H9 (cell line): ENCODE measurements around the gene MT1X. TPM values are rescaled to one million over a fixed set of nuclear protein-coding genes. Genes with fewer than 3 reads are reported as not detected.

ENCODE experiments used
- DNase-seq: peaks from one replicate; pipeline ENCODE4 v3.0.0-alpha.2; 2017
- H2AFZ ChIP-seq: one replicate; pipeline ENCODE4 v1.6.1; 2013; ENCODE audit warnings: mild to moderate bottlenecking, low read length, control low read depth, moderate library complexity
- H2AK5ac ChIP-seq: 2 replicates; pipeline ENCODE4 v1.6.1; 2013; ENCODE audit warnings: low read length, control low read depth, mixed read lengths; ENCODE audit not compliant: insufficient read length
- H2BK120ac ChIP-seq: one replicate; pipeline ENCODE4 v1.6.1; 2013; ENCODE audit warnings: low read depth, mild to moderate bottlenecking, low read length, control low read depth, inconsistent platforms; ENCODE audit not compliant: poor library complexity, severe bottlenecking
- H2BK12ac ChIP-seq: 2 replicates; pipeline ENCODE4 v1.6.1; 2013; ENCODE audit warnings: low read length, control low read depth, mixed read lengths, low read depth; ENCODE audit not compliant: insufficient read length
- H2BK15ac ChIP-seq: 2 replicates; pipeline ENCODE4 v1.6.1; 2013; ENCODE audit warnings: low read depth, low read length, control low read depth
- H2BK20ac ChIP-seq: one replicate; pipeline ENCODE4 v1.6.1; 2013; ENCODE audit warnings: low read depth, mild to moderate bottlenecking, low read length, control low read depth, inconsistent platforms; ENCODE audit not compliant: poor library complexity, severe bottlenecking
- H2BK5ac ChIP-seq: 2 replicates; pipeline ENCODE4 v1.6.1; 2013; ENCODE audit warnings: low read length, control low read depth, mixed read lengths; ENCODE audit not compliant: insufficient read length
- H3K14ac ChIP-seq: 2 replicates; pipeline ENCODE4 v1.6.1; 2013; ENCODE audit warnings: low read length, control low read depth; ENCODE audit not compliant: insufficient read depth
- H3K18ac ChIP-seq: 2 replicates; pipeline ENCODE4 v1.6.1; 2013; ENCODE audit warnings: low read depth, mild to moderate bottlenecking, mixed read lengths, low read length, control low read depth; ENCODE audit not compliant: insufficient read length
- H3K23ac ChIP-seq: 2 replicates; pipeline ENCODE4 v1.6.1; 2013; ENCODE audit warnings: low read length, control low read depth, mixed read lengths, low read depth; ENCODE audit not compliant: insufficient read length
- H3K23me2 ChIP-seq: 2 replicates; pipeline ENCODE4 v1.6.1; 2013; ENCODE audit warnings: low read depth, mild to moderate bottlenecking, mixed read lengths, low read length, control low read depth; ENCODE audit not compliant: insufficient read length, poor library complexity, severe bottlenecking
- H3K27ac ChIP-seq: 2 replicates; pipeline ENCODE4 v1.5.1; 2013; ENCODE audit warnings: low read length, control low read depth, mixed read lengths, low read depth; ENCODE audit not compliant: insufficient read length
- H3K27me3 ChIP-seq: 2 replicates; pipeline ENCODE4 v1.6.1; 2013; ENCODE audit warnings: low read length, control low read depth, inconsistent platforms; ENCODE audit not compliant: insufficient read depth
- H3K4ac ChIP-seq: 2 replicates; pipeline ENCODE4 v1.6.1; 2013; ENCODE audit warnings: low read depth, mild to moderate bottlenecking, control low read depth, inconsistent platforms, low read length, moderate library complexity
- H3K4me1 ChIP-seq: 2 replicates; pipeline ENCODE4 v1.6.1; 2013; ENCODE audit warnings: low read length, control low read depth, inconsistent platforms; ENCODE audit not compliant: insufficient read depth
- H3K4me2 ChIP-seq: 2 replicates; pipeline ENCODE4 v1.6.1; 2013; ENCODE audit warnings: low read length, control low read depth, mixed read lengths; ENCODE audit not compliant: insufficient read length, insufficient read depth
- H3K56ac ChIP-seq: 2 replicates; pipeline ENCODE4 v1.6.1; 2013; ENCODE audit warnings: low read depth, mild to moderate bottlenecking, mixed read lengths, low read length, control low read depth; ENCODE audit not compliant: insufficient read length
- H3K79me1 ChIP-seq: 2 replicates; pipeline ENCODE4 v1.6.1; 2013; ENCODE audit warnings: low read depth, mild to moderate bottlenecking, moderate library complexity, low read length, control low read depth, inconsistent platforms; ENCODE audit not compliant: insufficient read depth, poor library complexity, severe bottlenecking
- H3K79me2 ChIP-seq: 2 replicates; pipeline ENCODE4 v1.6.1; 2013; ENCODE audit warnings: low read length, control low read depth, inconsistent platforms; ENCODE audit not compliant: insufficient read depth
- H3K9ac ChIP-seq: 2 replicates; pipeline ENCODE4 v1.6.1; 2013; ENCODE audit warnings: low read length, control low read depth, mixed read lengths; ENCODE audit not compliant: insufficient read length; ENCODE audit errors: extremely low read depth
- H3K9me3 ChIP-seq: one replicate; pipeline ENCODE4 v1.6.1; 2013; ENCODE audit warnings: low read depth, low read length, inconsistent platforms; ENCODE audit not compliant: control insufficient read depth
- H3T11ph ChIP-seq: one replicate; pipeline ENCODE4 v1.6.1; 2013; ENCODE audit warnings: mild to moderate bottlenecking, low read length, control low read depth, inconsistent platforms
- H4K20me1 ChIP-seq: one replicate; pipeline ENCODE4 v1.6.1; 2013; ENCODE audit not compliant: control insufficient read depth, insufficient read length, insufficient read depth
- H4K5ac ChIP-seq: 2 replicates; pipeline ENCODE4 v1.6.1; 2013; ENCODE audit warnings: low read depth, mild to moderate bottlenecking, mixed read lengths, low read length, control low read depth; ENCODE audit not compliant: insufficient read length
- H4K8ac ChIP-seq: replicated peaks from 2 replicates; pipeline ENCODE4 v1.6.1; 2013; ENCODE audit warnings: low read length, control low read depth, mixed read lengths, low read depth; ENCODE audit not compliant: insufficient read length
- H4K91ac ChIP-seq: 2 replicates; pipeline ENCODE4 v1.6.1; 2013; ENCODE audit warnings: low read depth, mild to moderate bottlenecking, moderate library complexity, mixed read lengths, low read length, control low read depth; ENCODE audit not compliant: insufficient read length
- H3K27ac Mint-ChIP-seq, 3 experiments: 2 replicates in 2 of 3; 3 replicates in 1 of 3; pipeline ENCODE4 v1.8.0; 2020 to 2021; ENCODE audit warnings: mixed read lengths in 3 of 3, mild to moderate bottlenecking in 1 of 3, moderate library complexity in 1 of 3
- H3K27me3 Mint-ChIP-seq: 2 replicates; pipeline ENCODE4 v1.8.0; 2021; ENCODE audit warnings: low read depth, mild to moderate bottlenecking, moderate library complexity, mixed read lengths
- H3K36me3 Mint-ChIP-seq, 3 experiments: 2 replicates in 2 of 3; 3 replicates in 1 of 3; pipeline ENCODE4 v1.8.0; 2020 to 2021; ENCODE audit warnings: low read depth in 3 of 3, mixed read lengths in 3 of 3; ENCODE audit not compliant: insufficient read depth in 1 of 3
- H3K4me1 Mint-ChIP-seq, 2 experiments: 2 replicates each; pipeline ENCODE4 v1.8.0; 2020; ENCODE audit warnings: mixed read lengths in 2 of 2
- H3K4me3 Mint-ChIP-seq, 2 experiments: 2 replicates in 1 of 2; 3 replicates in 1 of 2; pipeline ENCODE4 v1.8.0; 2020 to 2021; ENCODE audit warnings: mild to moderate bottlenecking in 2 of 2, mixed read lengths in 2 of 2, moderate library complexity in 1 of 2
- H3K9me3 Mint-ChIP-seq, 2 experiments: 2 replicates in 1 of 2; 3 replicates in 1 of 2; pipeline ENCODE4 v1.8.0; 2020; ENCODE audit warnings: mild to moderate bottlenecking in 2 of 2, mixed read lengths in 2 of 2, moderate library complexity in 1 of 2
- WGBS: extraction: QIAGEN DNeasy Blood & Tissue Kit; methylation state at CpG from one replicate; pipeline ENCODE4 v1.1.7; 2013; ENCODE audit warnings: missing lambda C conversion rate, low lambda C conversion rate, mixed read lengths; ENCODE audit not compliant: insufficient read length; ENCODE audit errors: extremely low coverage; 5-methylcytosine and 5-hydroxymethylcytosine counted together
- total RNA-seq: library from RNA; stranded (reverse); gene quantifications from 2 replicates; pipeline ENCODE4 v1.2.1, GENCODE V29; 2021
- TF ChIP-seq, protein P1 (sequence below): fragments of 200-600 bp; sonication (generic); conservative IDR thresholded peaks from 3 replicates; pipeline ENCODE4 v1.8.0; 2021; ENCODE audit warnings: antibody characterized with exemption, mild to moderate bottlenecking

Gene MT1X
- total RNA-seq, 1 experiment from 2014 or later, result 32.1 TPM

DNA sequence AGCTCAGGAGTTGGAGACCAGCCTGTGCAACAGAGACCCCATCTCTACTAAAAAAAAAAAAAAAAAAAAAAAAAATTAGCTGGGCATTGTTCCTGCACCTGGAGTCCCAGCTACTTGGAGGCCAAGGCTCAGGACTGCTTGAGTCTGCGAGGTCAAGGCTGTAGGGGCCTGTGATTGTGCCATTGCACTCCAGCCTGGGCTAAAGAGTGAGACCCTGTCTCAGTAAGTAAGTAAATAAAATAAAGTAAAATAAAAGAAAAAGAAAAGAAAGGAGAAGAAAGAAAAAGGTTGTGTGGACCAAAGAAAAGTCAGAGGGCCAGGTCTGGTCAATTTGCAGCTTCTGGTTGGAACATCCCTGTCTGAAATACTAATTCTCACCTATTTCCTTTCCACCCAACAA, 18.4 kb downstream of the MT1X start:
- H3K9me3 ChIP-seq, result no peaks in the 10 kb centered on the region
- TF ChIP-seq, protein P1, sequence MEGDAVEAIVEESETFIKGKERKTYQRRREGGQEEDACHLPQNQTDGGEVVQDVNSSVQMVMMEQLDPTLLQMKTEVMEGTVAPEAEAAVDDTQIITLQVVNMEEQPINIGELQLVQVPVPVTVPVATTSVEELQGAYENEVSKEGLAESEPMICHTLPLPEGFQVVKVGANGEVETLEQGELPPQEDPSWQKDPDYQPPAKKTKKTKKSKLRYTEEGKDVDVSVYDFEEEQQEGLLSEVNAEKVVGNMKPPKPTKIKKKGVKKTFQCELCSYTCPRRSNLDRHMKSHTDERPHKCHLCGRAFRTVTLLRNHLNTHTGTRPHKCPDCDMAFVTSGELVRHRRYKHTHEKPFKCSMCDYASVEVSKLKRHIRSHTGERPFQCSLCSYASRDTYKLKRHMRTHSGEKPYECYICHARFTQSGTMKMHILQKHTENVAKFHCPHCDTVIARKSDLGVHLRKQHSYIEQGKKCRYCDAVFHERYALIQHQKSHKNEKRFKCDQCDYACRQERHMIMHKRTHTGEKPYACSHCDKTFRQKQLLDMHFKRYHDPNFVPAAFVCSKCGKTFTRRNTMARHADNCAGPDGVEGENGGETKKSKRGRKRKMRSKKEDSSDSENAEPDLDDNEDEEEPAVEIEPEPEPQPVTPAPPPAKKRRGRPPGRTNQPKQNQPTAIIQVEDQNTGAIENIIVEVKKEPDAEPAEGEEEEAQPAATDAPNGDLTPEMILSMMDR, result no peak
- no peak overlapping the region for H3K18ac ChIP-seq

More for the DNA sequence above, 18.4 kb downstream of the MT1X start:
- peaks cover 14% of the 10 kb centered on the region for H3K27me3 Mint-ChIP-seq
- H2BK120ac ChIP-seq, result no peak overlapping the region
- no peak overlapping the region for H2BK15ac ChIP-seq
- H3K79me2 ChIP-seq, result no peaks in the 10 kb centered on the region
- H3K14ac ChIP-seq, result no peak overlapping the region
- no peak overlapping the region for H4K8ac ChIP-seq
- peaks cover 9% of the 10 kb centered on the region in 2 experiments for H3K4me1 Mint-ChIP-seq
- no peak overlapping the region for H3K9ac ChIP-seq
- no peak overlapping the region for H3K27ac Mint-ChIP-seq
- H4K5ac ChIP-seq, result no peak overlapping the region
- no peak overlapping the region for H4K91ac ChIP-seq
- H3K79me1 ChIP-seq, result no peaks in the 10 kb centered on the region
- H2AFZ ChIP-seq, result no peak overlapping the region
- H3K4me2 ChIP-seq, result no peak overlapping the region
- no peaks in the 10 kb centered on the region for H3K27me3 ChIP-seq
- H4K20me1 ChIP-seq, result no peaks in the 10 kb centered on the region
- no peak overlapping the region for H2BK20ac ChIP-seq
- H3K23me2 ChIP-seq, result no peaks in the 10 kb centered on the region
- no peak overlapping the region for H3K27ac ChIP-seq
- H3K36me3 Mint-ChIP-seq, result peaks cover 0 to 5% (median 5%) of the 10 kb centered on the region in 3 experiments; a peak in 4 of 7 replicates
- H3K9me3 Mint-ChIP-seq, result peaks cover 11% of the 10 kb centered on the region in 2 experiments
- no peak overlapping the region for H3K23ac ChIP-seq
- no peak overlapping the region for H2BK5ac ChIP-seq
- no CpG with 5 or more reads among the region's 1 CpG for WGBS
- no peak overlapping the region for H2BK12ac ChIP-seq
- no peak overlapping the region for H3K56ac ChIP-seq
- no peak for DNase-seq
- peaks cover 6% of the 10 kb centered on the region for H3K4me1 ChIP-seq
- no peak overlapping the region for H3K4ac ChIP-seq
- no peak overlapping the region for H2AK5ac ChIP-seq
- no peak overlapping the region for H3T11ph ChIP-seq
- no peak overlapping the region for H3K4me3 Mint-ChIP-seq
